ENCODE measurements around the gene MRTO4. TPM values are rescaled to one million over a fixed set of nuclear protein-coding genes. Genes with fewer than 3 reads are reported as not detected.

The MRTO4 gene
- total RNA-seq, 4 donors from 2014 or later, result 10.0 to 26.2 (median 16.9) TPM

DNA sequence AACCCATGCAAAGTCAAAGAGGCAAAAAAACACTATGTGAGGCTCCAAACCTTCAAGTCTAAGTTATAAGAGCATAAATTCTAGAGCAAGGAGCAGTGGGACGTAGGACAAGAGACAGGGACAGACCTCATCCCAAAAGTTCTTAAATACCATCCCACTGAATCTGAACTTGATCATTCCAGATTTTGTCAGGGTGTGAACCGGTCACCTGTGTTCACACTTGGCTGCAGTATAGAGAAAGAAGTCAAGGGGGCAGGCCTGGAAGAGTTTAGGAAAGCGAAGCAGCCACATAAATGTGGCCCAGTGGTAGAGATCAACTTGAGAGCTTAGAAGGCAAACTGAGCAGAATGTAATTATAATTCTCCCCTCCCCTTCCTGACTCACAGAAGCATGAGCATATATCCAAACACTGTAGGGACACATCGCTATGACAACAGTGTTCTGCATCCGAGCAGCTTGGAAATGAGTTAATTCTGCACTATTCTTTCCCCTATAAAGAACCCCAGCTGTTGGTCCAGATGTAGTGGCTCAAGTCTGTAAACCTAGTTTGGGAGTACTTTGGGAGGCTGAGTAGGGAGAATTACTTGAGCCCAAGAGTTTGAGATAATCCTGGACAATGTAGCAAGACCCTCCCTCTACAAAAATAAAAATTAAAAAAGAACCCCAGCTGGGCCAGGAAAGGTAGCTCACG is 57.7 kb downstream of the MRTO4 start:
- no peak for DNase-seq (ENCODE audit: extremely low spot score)
- peaks cover 9 to 45% (median 43%) of the 10 kb centered on the region in 4 donors for H3K36me3 ChIP-seq
- 80% methylated on average over 6 of the region's 6 CpGs for WGBS
- TF ChIP-seq POLR2AphosphoS5 (IDR thresholded peaks at IDR 0.05), result no peak
- no peak for TF ChIP-seq POLR2A (IDR thresholded peaks at IDR 0.05; ENCODE audit: low read depth)
- TF ChIP-seq, protein P1, sequence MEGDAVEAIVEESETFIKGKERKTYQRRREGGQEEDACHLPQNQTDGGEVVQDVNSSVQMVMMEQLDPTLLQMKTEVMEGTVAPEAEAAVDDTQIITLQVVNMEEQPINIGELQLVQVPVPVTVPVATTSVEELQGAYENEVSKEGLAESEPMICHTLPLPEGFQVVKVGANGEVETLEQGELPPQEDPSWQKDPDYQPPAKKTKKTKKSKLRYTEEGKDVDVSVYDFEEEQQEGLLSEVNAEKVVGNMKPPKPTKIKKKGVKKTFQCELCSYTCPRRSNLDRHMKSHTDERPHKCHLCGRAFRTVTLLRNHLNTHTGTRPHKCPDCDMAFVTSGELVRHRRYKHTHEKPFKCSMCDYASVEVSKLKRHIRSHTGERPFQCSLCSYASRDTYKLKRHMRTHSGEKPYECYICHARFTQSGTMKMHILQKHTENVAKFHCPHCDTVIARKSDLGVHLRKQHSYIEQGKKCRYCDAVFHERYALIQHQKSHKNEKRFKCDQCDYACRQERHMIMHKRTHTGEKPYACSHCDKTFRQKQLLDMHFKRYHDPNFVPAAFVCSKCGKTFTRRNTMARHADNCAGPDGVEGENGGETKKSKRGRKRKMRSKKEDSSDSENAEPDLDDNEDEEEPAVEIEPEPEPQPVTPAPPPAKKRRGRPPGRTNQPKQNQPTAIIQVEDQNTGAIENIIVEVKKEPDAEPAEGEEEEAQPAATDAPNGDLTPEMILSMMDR (IDR thresholded peaks at IDR 0.05), result no peak
- TF ChIP-seq EP300 (IDR thresholded peaks at IDR 0.05), result no peak
- H3K27me3 ChIP-seq, result no peaks in the 10 kb centered on the region
- H3K9me3 ChIP-seq, result no peaks in the 10 kb centered on the region
- H3K27ac ChIP-seq (replicated peaks in 1 of 4), result no peak overlapping the region
- intact Hi-C loops (cut with DNase I), result loop anchor here (10.0 kb wide), 1 partner anchor 54 kb away; the partner anchor contains the start of genes EMC1 and MRTO4
- H3K4me1 ChIP-seq, result peaks cover 17 to 45% (median 36%) of the 10 kb centered on the region in 4 donors
- H3K4me3 ChIP-seq, result no peak overlapping the region

Small RNA genes within 50 kb of the gene (small RNA-seq; reads per million reads assigned to genes)
- gene RNU6-1099P, result 0 reads per million in 3 donors

Other genes with a start within 250 kb of the MRTO4 start
- gene UBR4, start 41.5 kb upstream of the MRTO4 start, total RNA-seq, result 100 to 1,000 TPM; 132 to 268 (median 170) TPM
- 10 to 100 TPM; 16.2 to 43.1 (median 36.1) TPM for gene EMC1, start 281 bp upstream of the MRTO4 start, total RNA-seq
- 1 to 10 TPM in 1 of 4 donors, under 1 TPM in 3; 0.13 to 1.6 (median 0.66) TPM for gene AKR7A3, start 37.0 kb downstream of the MRTO4 start, total RNA-seq
- 10 to 100 TPM; 45.2 to 68.2 (median 59.6) TPM for gene AKR7A2, start 60.3 kb downstream of the MRTO4 start, total RNA-seq
- 10 to 100 TPM in 3 of 4 donors, 1 to 10 TPM in 1; 10.0 to 16.5 (median 11.3) TPM for gene SLC66A1, start 60.5 kb downstream of the MRTO4 start, total RNA-seq
- 100 to 1,000 TPM; 186 to 261 (median 203) TPM for gene CAPZB, start 233.7 kb downstream of the MRTO4 start, total RNA-seq